DND-41 (cell line): ENCODE measurements around the gene PLEKHA5.
"Not testable (repeated sequence)": the region's sequence is repeated elsewhere in the genome, so short reads cannot be mapped to it uniquely, and the experiment has no call there.

ENCODE experiments used
- CTCF ChIP-seq: IDR thresholded peaks from 2 replicates; pipeline ENCODE4 v1.5.1; 2012; ENCODE audit warnings: borderline replicate concordance, low read length, moderate library complexity, mild to moderate bottlenecking; ENCODE audit not compliant: poor library complexity, severe bottlenecking; ENCODE audit errors: extremely low read depth
- EZH2 ChIP-seq: IDR thresholded peaks from 3 replicates; pipeline ENCODE4 v1.6.1; 2012; ENCODE audit warnings: borderline replicate concordance, low read depth, mild to moderate bottlenecking, moderate library complexity, low read length, inconsistent platforms; ENCODE audit not compliant: severe bottlenecking

DNA sequence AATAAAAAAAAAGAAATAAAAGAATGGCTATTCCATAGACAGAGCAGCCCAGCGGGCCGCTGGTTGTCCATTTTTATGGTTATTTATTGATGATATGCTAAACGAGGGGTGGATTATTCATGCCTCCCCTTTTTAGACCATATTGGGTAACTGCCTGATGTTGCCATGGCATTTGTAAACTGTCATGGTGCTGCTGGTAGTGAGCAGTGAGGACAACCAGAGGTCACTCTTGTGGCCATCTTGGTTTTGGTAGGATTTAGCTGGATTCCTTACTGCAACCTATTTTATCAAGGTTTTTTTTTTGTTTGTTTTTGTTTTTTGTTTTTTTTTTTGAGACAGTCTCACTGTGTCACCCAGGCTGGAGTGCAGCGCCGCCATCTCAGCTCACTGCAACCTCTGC is 284.0 kb downstream of the PLEKHA5 start:
- TF ChIP-seq CTCF, EZH2: not testable (repeated sequence)
